Stimulated activated CD4-positive, alpha-beta T cell treated with anti-CD3 and anti-CD28 coated beads, Interleukin-2, amount 100 ng/mL, for 24 hours (primary cell): Measurements from ENCODE around the gene AGXT2.

ENCODE experiments used
- DNase-seq, 2 donors: peaks; one replicate each; pipeline ENCODE4 v3.0.0-alpha.2; 2020

Gene AGXT2

DNA sequence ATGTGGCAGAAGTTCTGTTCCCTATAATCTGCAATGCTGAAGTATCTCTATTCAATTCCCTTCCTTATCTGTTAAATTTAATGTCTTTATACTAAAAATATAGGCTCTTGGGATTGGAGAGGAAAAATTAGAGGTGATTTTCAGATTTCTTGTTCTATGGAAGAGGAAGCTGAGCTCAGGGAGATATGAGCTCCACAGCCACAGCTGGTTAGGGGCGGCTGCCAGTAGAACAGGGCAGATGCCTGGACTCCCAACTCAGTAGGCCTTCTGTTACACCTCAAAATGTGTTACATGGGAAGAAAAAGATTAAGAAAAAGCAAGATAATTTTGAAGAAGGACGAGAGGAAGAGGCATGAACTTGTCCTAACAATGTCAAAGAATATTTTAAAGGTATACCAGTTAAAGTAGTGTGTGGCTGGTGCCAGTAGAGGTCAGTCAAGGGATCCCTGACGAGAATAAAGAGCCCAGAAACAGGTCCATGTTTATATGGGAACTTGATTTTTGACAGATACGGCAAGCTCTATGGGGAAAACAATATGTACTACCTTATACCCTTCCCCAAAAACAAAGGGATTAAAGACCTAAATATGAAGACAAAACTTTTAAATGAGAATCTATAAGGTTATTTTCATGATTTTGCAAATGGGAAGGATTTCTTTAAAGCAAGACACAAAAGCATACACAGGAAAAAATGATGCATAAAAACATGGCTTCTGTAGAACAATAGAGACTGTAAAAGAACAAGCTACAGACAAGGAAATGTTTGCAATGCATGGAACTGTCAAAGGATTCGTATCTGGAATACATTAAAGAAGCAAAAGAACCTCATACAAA lies 89.7 kb downstream of the AGXT2 start:
- peak in 1 of 2 donors; percentile 4 for DNase-seq

- no peak for DNase-seq
Observed at GRCh38 chr5:34957321-34957720, 90.4 kb downstream of the AGXT2 start.
